Subcutaneous adipose tissue (tissue), 4 donors: Measurements from ENCODE around the gene PCNX1. TPM values are rescaled to one million over a fixed set of nuclear protein-coding genes. Genes with fewer than 3 reads are reported as not detected.

Experiments used
- CTCF ChIP-seq: fragments of 450-650 bp; IDR thresholded peaks from one replicate; pipeline ENCODE4 v1.5.1; 2016; ENCODE audit warnings: low read depth, mild to moderate bottlenecking, control low read depth, antibody characterized with exemption, moderate library complexity
- total RNA-seq, 4 donors: library from RNA; depleted of rRNA; stranded (reverse); fragments of >200 nt; gene quantifications; one replicate each; pipeline ENCODE4 v1.1.0, GENCODE V29; 2016

PCNX1 gene
- total RNA-seq, 4 donors from 2014 or later, result 72.2 to 109 (median 80.2) TPM

- TF ChIP-seq CTCF, result no peak
These were observed 141.1 kb downstream of the PCNX1 start for GRCh38 chr14:71048393-71048792.

- TF ChIP-seq CTCF, result no peak
These were observed 142.3 kb downstream of the PCNX1 start for GRCh38 chr14:71049435-71050133.

GRCh38 chr14:71050227-71050823 lies 143.1 kb downstream of the PCNX1 start:
- no peak for TF ChIP-seq CTCF

- TF ChIP-seq CTCF, result no peak
These were observed 147.4 kb downstream of the PCNX1 start for GRCh38 chr14:71054706-71055105.

GRCh38 chr14:71056168-71056567 lies 148.9 kb downstream of the PCNX1 start:
- TF ChIP-seq CTCF, result no peak

GRCh38 chr14:71060274-71060673 lies 153.0 kb downstream of the PCNX1 start:
- no peak for TF ChIP-seq CTCF

- no peak for TF ChIP-seq CTCF
These were observed 153.7 kb downstream of the PCNX1 start for GRCh38 chr14:71060825-71061455.
